K562 (cell line): Measurements from ENCODE around the gene NTRK1. TPM values are rescaled to one million over a fixed set of nuclear protein-coding genes. Genes with fewer than 3 reads are reported as not detected.

Experiments used
- ARID3B ChIP-seq: fragments of 250-450 bp; sonication (Bioruptor Pico); IDR thresholded peaks from 2 replicates; pipeline ENCODE4 v1.4.0; 2020; ENCODE audit warnings: borderline replicate concordance
- ATF3 ChIP-seq, 2 experiments: fragments of 450-650 bp in 1 of 2; sonication (generic) in 1 of 2; formaldehyde crosslinking in 1 of 2; IDR thresholded peaks in 1 of 2; conservative IDR thresholded peaks in 1 of 2; 2 replicates each; pipeline versions ENCODE4 v1.6.1 to v1.8.1; 2016 to 2023; ENCODE audit warnings: mild to moderate bottlenecking in 2 of 2, moderate library complexity in 2 of 2, inconsistent platforms in 1 of 2, missing genetic modification reagents in 1 of 2
- CLOCK ChIP-seq: fragments of 250-450 bp; sonication (Bioruptor Pico); IDR thresholded peaks from 2 replicates; pipeline ENCODE4 v1.4.0; 2020; ENCODE audit warnings: mild to moderate bottlenecking, moderate library complexity, borderline replicate concordance
- CTCF ChIP-seq, 3 experiments: IDR thresholded peaks in 2 of 3; conservative IDR thresholded peaks in 1 of 3; 2 replicates each; pipeline ENCODE4 v1.5.1; 2011 to 2012; ENCODE audit warnings: low read length in 3 of 3, mild to moderate bottlenecking in 3 of 3, control low read depth in 2 of 3, improper control_type of control experiment in 1 of 3, inconsistent platforms in 1 of 3, low read depth in 1 of 3, mixed read lengths in 1 of 3, moderate library complexity in 1 of 3; ENCODE audit not compliant: insufficient read depth in 2 of 3
- KLF10 ChIP-seq: fragments of 250-450 bp; sonication (Bioruptor Pico); IDR thresholded peaks from 2 replicates; pipeline ENCODE4 v1.6.1; 2021; ENCODE audit warnings: matching md5 sums
- LCOR ChIP-seq: sonication (generic); formaldehyde crosslinking; IDR thresholded peaks from 2 replicates; pipeline ENCODE4 v1.8.0; 2022; ENCODE audit warnings: mild to moderate bottlenecking, missing genetic modification reagents
- MAX ChIP-seq: sonication (generic); formaldehyde crosslinking; IDR thresholded peaks from 2 replicates; pipeline ENCODE4 v1.9.0; 2022; ENCODE audit warnings: mild to moderate bottlenecking, missing genetic modification reagents
- RBM39 ChIP-seq: fragments of 200-400 bp; formaldehyde crosslinking; optimal IDR thresholded peaks from 2 replicates; pipeline ENCODE3; 2018; ENCODE audit warnings: low read depth, low read length
- RUNX1 ChIP-seq: sonication (generic); IDR thresholded peaks from 2 replicates; pipeline ENCODE4 v1.6.1; 2016; ENCODE audit warnings: antibody characterized with exemption, low read depth
- ZNF174 ChIP-seq: fragments of 250-450 bp; sonication (Bioruptor Pico); IDR thresholded peaks from 2 replicates; pipeline ENCODE4 v1.4.0; 2020; ENCODE audit warnings: mild to moderate bottlenecking
- ZNF609 ChIP-seq: sonication (generic); formaldehyde crosslinking; IDR thresholded peaks from 2 replicates; pipeline ENCODE4 v1.8.1; 2023; ENCODE audit warnings: missing genetic modification reagents, mild to moderate bottlenecking, borderline replicate concordance
- ZNF76 ChIP-seq: fragments of 250-450 bp; sonication (Bioruptor Pico); IDR thresholded peaks from 2 replicates; pipeline ENCODE4 v1.4.0; 2020; ENCODE audit warnings: mild to moderate bottlenecking, moderate library complexity, borderline replicate concordance
- polyA plus RNA-seq, 8 experiments: library from polyadenylated mRNA; depleted of rRNA in 4 of 8; stranded (reverse) in 5 of 8; unstranded in 3 of 8; fragments of >200 nt; fragmentation: Nextera tagmentation in 2 of 8; fragmentation: Illumina TruSeq in 1 of 8; extraction: Ambion mirVana in 2 of 8; extraction: Trizol in 1 of 8; gene quantifications; 2 replicates each; pipeline versions ENCODE4 v1.2.1 to v1.2.3, GENCODE V29; 2011 to 2014; ENCODE audit warnings: inconsistent platforms in 1 of 8, missing spikeins in 1 of 8
- total RNA-seq, 7 experiments: library from RNA; depleted of rRNA in 6 of 7; stranded (reverse); fragments of >200 nt in 6 of 7; fragmentation: Illumina TruSeq in 2 of 7; extraction: Trizol in 2 of 7; gene quantifications; 2 replicates each; pipeline versions ENCODE4 v1.2.1 to v1.2.3, GENCODE V29; 2011 to 2021; ENCODE audit warnings: low replicate concordance in 1 of 7

The NTRK1 gene
- total and polyA plus RNA-seq, 9 of the 15 experiments (the other 6 are each of a cell fraction or from before 2014, with no cell fraction given): 0.46 to 30.0 (median 7.9) TPM

- TF ChIP-seq ATF3 (IDR thresholded peaks at IDR 0.05) (no peak; the same call in 1 of the 2 replicates), ATF3 (CRISPR knock-in tag; conservative IDR thresholded peaks at IDR 0.05) (0 out of 2 replicates have a peak, but pooled peaks have one; percentile 19), KLF10 (CRISPR knock-in tag) (no peak), ZNF76 (CRISPR knock-in tag) (peak; percentile 88), ZNF174 (CRISPR knock-in tag) (no peak), LCOR (CRISPR knock-in tag) (peak; percentile 85), CTCF (IDR thresholded peaks at IDR 0.05 in 2 of 3, conservative IDR thresholded peaks at IDR 0.05 in 1 of 3; ENCODE audit: insufficient read depth in 2 of 3, low read depth in 1 of 3, low read length in 3 of 3) (peak; percentile 68 to 79 (median 77)), RUNX1 (no peak; the same call in 1 of the 2 replicates), ZNF609 (CRISPR knock-in tag) (0 out of 2 replicates have a peak, but pooled peaks have one; percentile 63), ARID3B (no peak), MAX (peak; percentile 99), RBM39 (no peak), CLOCK (CRISPR knock-in tag) (0 out of 2 replicates have a peak, but pooled peaks have one; percentile 7)
Observed at GRCh38 chr1:156813750-156814570, 46.7 kb upstream of the NTRK1 start (continued).
